ENCODE data around the gene KRTAP3-2. TPM values are rescaled to one million over a fixed set of nuclear protein-coding genes. Genes with fewer than 3 reads are reported as not detected.

KRTAP3-2 gene
- total RNA-seq, 1 donor from 2014 or later: not detected

DNA sequence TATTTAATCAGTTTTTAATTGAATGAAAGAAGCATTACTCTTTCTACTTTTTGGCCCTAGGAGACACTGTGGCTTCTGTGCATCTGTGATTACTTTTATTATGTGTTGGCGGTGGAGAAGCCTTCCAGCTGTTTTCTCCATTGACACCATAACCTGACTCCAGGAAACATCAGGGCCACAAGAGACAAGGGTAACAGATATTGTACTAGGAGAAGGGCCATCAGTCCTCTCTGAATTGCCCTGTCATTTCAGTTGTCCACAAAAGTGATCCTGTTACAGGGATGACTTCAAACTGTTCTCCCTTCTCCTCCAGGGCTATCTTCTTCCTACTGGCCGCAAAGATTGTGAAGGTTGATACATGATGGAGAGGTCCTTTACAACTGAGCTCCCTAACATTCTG is 47.6 kb downstream of the KRTAP3-2 start:
- Mint-ChIP-seq H3K27ac (ENCODE audit: unreplicated experiment) (no peak overlapping the region), H3K4me3 (ENCODE audit: unreplicated experiment) (no peak overlapping the region), H3K9me3 (ENCODE audit: low read depth) (no peaks in the 10 kb centered on the region), H3K36me3 (ENCODE audit: low read depth) (no peaks in the 10 kb centered on the region), H3K27me3 (ENCODE audit: low read depth) (peaks cover 10% of the 10 kb centered on the region), H3K4me1 (ENCODE audit: low read depth) (peaks cover 25% of the 10 kb centered on the region)
- DNase-seq (ENCODE audit: low spot score): no peak
- TF ChIP-seq, protein P1, sequence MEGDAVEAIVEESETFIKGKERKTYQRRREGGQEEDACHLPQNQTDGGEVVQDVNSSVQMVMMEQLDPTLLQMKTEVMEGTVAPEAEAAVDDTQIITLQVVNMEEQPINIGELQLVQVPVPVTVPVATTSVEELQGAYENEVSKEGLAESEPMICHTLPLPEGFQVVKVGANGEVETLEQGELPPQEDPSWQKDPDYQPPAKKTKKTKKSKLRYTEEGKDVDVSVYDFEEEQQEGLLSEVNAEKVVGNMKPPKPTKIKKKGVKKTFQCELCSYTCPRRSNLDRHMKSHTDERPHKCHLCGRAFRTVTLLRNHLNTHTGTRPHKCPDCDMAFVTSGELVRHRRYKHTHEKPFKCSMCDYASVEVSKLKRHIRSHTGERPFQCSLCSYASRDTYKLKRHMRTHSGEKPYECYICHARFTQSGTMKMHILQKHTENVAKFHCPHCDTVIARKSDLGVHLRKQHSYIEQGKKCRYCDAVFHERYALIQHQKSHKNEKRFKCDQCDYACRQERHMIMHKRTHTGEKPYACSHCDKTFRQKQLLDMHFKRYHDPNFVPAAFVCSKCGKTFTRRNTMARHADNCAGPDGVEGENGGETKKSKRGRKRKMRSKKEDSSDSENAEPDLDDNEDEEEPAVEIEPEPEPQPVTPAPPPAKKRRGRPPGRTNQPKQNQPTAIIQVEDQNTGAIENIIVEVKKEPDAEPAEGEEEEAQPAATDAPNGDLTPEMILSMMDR (IDR thresholded peaks at IDR 0.05): no peak

DNA sequence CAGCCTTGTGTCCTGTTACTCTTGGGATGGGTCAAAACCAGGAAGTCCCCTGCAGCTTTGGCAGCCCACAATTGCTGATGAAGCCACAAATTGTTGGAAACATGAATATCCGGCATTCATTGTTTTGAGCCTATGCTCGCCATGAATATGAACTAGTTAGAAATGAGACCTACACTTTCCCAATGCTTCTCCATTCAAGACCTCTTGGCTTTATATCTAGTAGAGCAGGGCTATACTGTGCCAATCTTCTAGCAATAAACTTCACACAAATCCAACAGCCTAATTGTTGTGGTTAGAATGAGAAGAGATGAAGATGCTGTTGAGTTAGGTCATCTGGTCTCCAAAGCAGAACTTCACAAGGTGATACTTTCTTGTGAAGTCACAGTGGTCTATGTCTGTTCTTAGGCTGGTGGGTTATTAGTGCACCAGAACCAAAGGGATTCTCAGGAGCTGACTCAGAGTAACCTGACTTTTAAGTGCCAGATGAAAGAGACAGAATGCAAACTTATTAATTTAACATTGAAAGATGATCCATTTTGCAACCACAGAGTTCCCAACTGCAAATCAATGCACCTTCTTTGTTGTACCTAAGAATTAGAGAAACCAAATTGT is 48.6 kb downstream of the KRTAP3-2 start:
- Mint-ChIP-seq H3K36me3 (ENCODE audit: low read depth) (no peaks in the 10 kb centered on the region), H3K9me3 (ENCODE audit: low read depth) (no peaks in the 10 kb centered on the region), H3K27ac (ENCODE audit: unreplicated experiment) (no peak overlapping the region), H3K4me1 (ENCODE audit: low read depth) (peaks cover 15% of the 10 kb centered on the region), H3K27me3 (ENCODE audit: low read depth) (peaks cover 10% of the 10 kb centered on the region), H3K4me3 (ENCODE audit: unreplicated experiment) (no peak overlapping the region)
- no peak for DNase-seq (ENCODE audit: low spot score)
- TF ChIP-seq, protein P1 (IDR thresholded peaks at IDR 0.05): no peak

DNA sequence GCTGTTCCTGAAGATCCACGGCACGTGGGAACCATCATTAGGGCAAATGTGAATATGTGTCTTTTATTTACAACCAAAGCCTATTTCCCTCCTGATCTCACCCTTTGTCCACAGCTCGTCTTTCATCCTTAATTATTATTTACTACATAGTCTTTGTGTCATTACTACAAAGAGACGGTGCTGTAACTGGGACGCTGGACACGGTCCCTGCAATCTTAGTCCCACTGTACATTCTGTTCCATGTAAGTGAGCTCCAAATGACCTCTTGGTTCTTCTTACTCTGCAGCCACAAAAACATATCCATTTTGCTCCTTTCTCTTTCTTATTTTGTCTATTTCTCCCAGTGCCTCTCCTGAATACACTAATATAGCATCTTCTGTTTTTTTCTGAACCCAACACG is 49.5 kb downstream of the KRTAP3-2 start:
- peaks cover 12% of the 10 kb centered on the region for H3K4me1 Mint-ChIP-seq (ENCODE audit: low read depth)
- TF ChIP-seq, protein P1 (IDR thresholded peaks at IDR 0.05): no peak
- H3K4me3 Mint-ChIP-seq (ENCODE audit: unreplicated experiment): no peak overlapping the region
- no peaks in the 10 kb centered on the region for H3K36me3 Mint-ChIP-seq (ENCODE audit: low read depth)
- H3K27me3 Mint-ChIP-seq (ENCODE audit: low read depth): peaks cover 10% of the 10 kb centered on the region
- H3K27ac Mint-ChIP-seq (ENCODE audit: unreplicated experiment): no peak overlapping the region
- DNase-seq (ENCODE audit: low spot score): no peak
- H3K9me3 Mint-ChIP-seq (ENCODE audit: low read depth): no peaks in the 10 kb centered on the region

DNA sequence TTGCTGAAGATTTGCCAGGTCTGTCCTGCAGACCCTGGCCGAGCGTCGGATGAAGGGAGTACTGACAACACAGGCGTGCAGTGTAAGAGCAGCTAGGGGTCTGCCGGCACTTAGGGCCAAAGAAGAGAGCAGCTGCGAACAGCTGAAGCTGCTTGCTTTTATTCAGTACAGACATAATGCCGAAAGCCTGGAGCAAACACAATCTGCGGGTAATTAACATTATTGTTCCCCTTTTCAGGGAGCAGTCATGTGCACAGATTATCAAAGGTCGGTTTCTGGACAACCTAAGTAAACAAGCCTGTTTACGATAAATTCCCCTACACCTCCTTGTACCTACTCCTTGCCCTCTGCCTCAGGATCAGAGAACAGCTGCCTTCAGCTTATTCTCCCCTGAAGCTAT is 50.3 kb downstream of the KRTAP3-2 start:
- DNase-seq (ENCODE audit: low spot score): no peak
- Mint-ChIP-seq H3K27ac (ENCODE audit: unreplicated experiment) (no peak overlapping the region), H3K27me3 (ENCODE audit: low read depth) (peaks cover 10% of the 10 kb centered on the region), H3K9me3 (ENCODE audit: low read depth) (no peaks in the 10 kb centered on the region), H3K36me3 (ENCODE audit: low read depth) (no peaks in the 10 kb centered on the region), H3K4me1 (ENCODE audit: low read depth) (peaks cover 12% of the 10 kb centered on the region), H3K4me3 (ENCODE audit: unreplicated experiment) (no peak overlapping the region)
- TF ChIP-seq, protein P1 (IDR thresholded peaks at IDR 0.05): no peak

Other genes with a start within 250 kb of the KRTAP3-2 start
- gene KRT25, start 244.6 kb downstream of the KRTAP3-2 start, total RNA-seq: not detected in 3 replicates
- gene KRT26, start 227.7 kb downstream of the KRTAP3-2 start, total RNA-seq: not detected in 3 replicates
- gene KRT27, start 217.4 kb downstream of the KRTAP3-2 start, total RNA-seq: not detected in 3 replicates
- gene KRT28, start 199.9 kb downstream of the KRTAP3-2 start, total RNA-seq: not detected in 3 replicates
- gene KRT10, start 177.3 kb downstream of the KRTAP3-2 start, total RNA-seq: 52.9 to 80.2 TPM (median 55.0 TPM) in 3 replicates
- not detected in 3 replicates for gene KRT12, start 132.7 kb downstream of the KRTAP3-2 start, total RNA-seq
- gene KRT20, start 114.7 kb downstream of the KRTAP3-2 start, total RNA-seq: not detected in 3 replicates
- not detected in 3 replicates for gene KRT23, start 62.3 kb downstream of the KRTAP3-2 start, total RNA-seq
- gene KRT39, start 33.0 kb downstream of the KRTAP3-2 start, total RNA-seq: not detected in 3 replicates
- not detected in 3 replicates for gene KRT40, start 15.6 kb downstream of the KRTAP3-2 start, total RNA-seq
- gene KRTAP3-3, start 5.7 kb downstream of the KRTAP3-2 start, total RNA-seq: not detected in 3 replicates
- not detected in 3 replicates for gene KRTAP3-1, start 9.2 kb upstream of the KRTAP3-2 start, total RNA-seq
- not detected in 3 replicates for gene KRTAP1-5, start 27.3 kb upstream of the KRTAP3-2 start, total RNA-seq
- gene KRTAP1-4, start 30.3 kb upstream of the KRTAP3-2 start, total RNA-seq: not detected in 3 replicates
- not detected in 3 replicates for gene KRTAP1-3, start 35.0 kb upstream of the KRTAP3-2 start, total RNA-seq
- not detected in 3 replicates for gene KRTAP1-1, start 41.5 kb upstream of the KRTAP3-2 start, total RNA-seq
- gene KRTAP2-1, start 47.4 kb upstream of the KRTAP3-2 start, total RNA-seq: not detected in 3 replicates
- not detected in 3 replicates for gene KRTAP2-2, start 55.3 kb upstream of the KRTAP3-2 start, total RNA-seq
- gene KRTAP2-3, start 60.2 kb upstream of the KRTAP3-2 start, total RNA-seq: not detected in 3 replicates
- gene KRTAP2-4, start 66.0 kb upstream of the KRTAP3-2 start, total RNA-seq: not detected in 3 replicates
- not detected in 3 replicates for gene KRTAP4-7, start 84.2 kb upstream of the KRTAP3-2 start, total RNA-seq
- not detected in 3 replicates for gene KRTAP4-8, start 98.2 kb upstream of the KRTAP3-2 start, total RNA-seq
- not detected in 3 replicates for gene KRTAP4-16, start 102.3 kb upstream of the KRTAP3-2 start, total RNA-seq
- gene KRTAP4-9, start 105.5 kb upstream of the KRTAP3-2 start, total RNA-seq: not detected in 3 replicates
- gene KRTAP4-11, start 118.5 kb upstream of the KRTAP3-2 start, total RNA-seq: not detected in 3 replicates
- not detected in 3 replicates for gene KRTAP4-12, start 124.3 kb upstream of the KRTAP3-2 start, total RNA-seq
- not detected in 3 replicates for gene KRTAP4-6, start 140.6 kb upstream of the KRTAP3-2 start, total RNA-seq
- not detected in 3 replicates for gene KRTAP4-5, start 149.9 kb upstream of the KRTAP3-2 start, total RNA-seq
- not detected in 3 replicates for gene KRTAP4-4, start 160.8 kb upstream of the KRTAP3-2 start, total RNA-seq
- gene KRTAP4-3, start 168.3 kb upstream of the KRTAP3-2 start, total RNA-seq: not detected in 3 replicates
- gene KRTAP4-2, start 178.3 kb upstream of the KRTAP3-2 start, total RNA-seq: not detected in 3 replicates
- not detected in 3 replicates for gene KRTAP4-1, start 185.0 kb upstream of the KRTAP3-2 start, total RNA-seq
- not detected in 3 replicates for gene KRTAP9-1, start 190.0 kb upstream of the KRTAP3-2 start, total RNA-seq
- gene KRTAP9-2, start 226.7 kb upstream of the KRTAP3-2 start, total RNA-seq: not detected in 3 replicates
- not detected in 3 replicates for gene KRTAP9-3, start 232.5 kb upstream of the KRTAP3-2 start, total RNA-seq
- gene KRTAP9-8, start 238.1 kb upstream of the KRTAP3-2 start, total RNA-seq: not detected in 3 replicates
- gene KRTAP9-4, start 249.8 kb upstream of the KRTAP3-2 start, total RNA-seq: not detected in 3 replicates